ENCODE measurements around the gene ADCY5.

ADCY5 gene

GRCh38 chr3:123397921-123398785 is 50.7 kb downstream of the ADCY5 start:
- H3K27ac ChIP-seq = no peak overlapping the region
- TF ChIP-seq CTCF (conservative IDR thresholded peaks at IDR 0.05) (no peak), ZFX (IDR thresholded peaks at IDR 0.05) (no peak)

GRCh38 chr3:123397050-123397590 is 51.8 kb downstream of the ADCY5 start:
- TF ChIP-seq CTCF (conservative IDR thresholded peaks at IDR 0.05) = no peak
- no peak for TF ChIP-seq ZFX (IDR thresholded peaks at IDR 0.05)

GRCh38 chr3:123396171-123397049 is 52.5 kb downstream of the ADCY5 start:
- TF ChIP-seq ZFX (IDR thresholded peaks at IDR 0.05) (no peak), CTCF (conservative IDR thresholded peaks at IDR 0.05) (no peak)
- H3K27ac ChIP-seq = no peak overlapping the region

More at GRCh38 chr3:123397050-123397590, 51.8 kb downstream of the ADCY5 start:
- H3K27ac ChIP-seq = no peak overlapping the region

- TF ChIP-seq CTCF (conservative IDR thresholded peaks at IDR 0.05) (no peak), ZFX (IDR thresholded peaks at IDR 0.05) (no peak)
- no peak overlapping the region for H3K27ac ChIP-seq
Measured at GRCh38 chr3:123395235-123395634, 53.7 kb downstream of the ADCY5 start.

DNA sequence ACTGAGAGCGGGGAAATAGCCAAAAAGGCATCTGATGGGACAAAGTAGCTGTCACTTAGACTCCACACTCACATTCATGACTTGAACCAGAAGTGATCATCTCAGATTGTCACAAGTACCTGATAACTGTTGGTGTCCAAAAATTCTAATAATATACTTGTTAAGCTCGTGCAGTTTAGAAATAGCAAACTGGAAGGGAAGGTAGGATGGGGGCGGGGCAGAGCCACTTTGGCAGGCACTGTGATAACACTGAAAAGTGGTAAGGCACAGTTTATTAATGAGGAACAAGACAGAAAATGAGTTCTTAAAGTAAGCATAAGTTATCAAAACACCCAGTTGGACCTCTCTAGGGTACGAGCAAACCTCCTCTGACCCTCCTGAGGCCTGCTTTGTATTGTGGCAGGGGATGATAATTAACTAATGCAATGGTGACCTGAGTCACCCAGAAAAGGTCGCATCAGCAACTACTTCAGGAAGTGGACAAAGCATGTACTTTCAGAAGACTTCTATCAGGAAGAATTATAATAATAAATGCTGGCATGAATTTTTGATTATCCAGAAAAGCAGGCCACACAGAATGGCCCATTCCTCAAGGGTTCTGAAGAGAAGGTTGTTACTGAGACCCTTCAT is 54.4 kb downstream of the ADCY5 start:
- no peak overlapping the region for H3K27ac ChIP-seq
- TF ChIP-seq ZFX (IDR thresholded peaks at IDR 0.05) (no peak), CTCF (conservative IDR thresholded peaks at IDR 0.05) (no peak)

DNA sequence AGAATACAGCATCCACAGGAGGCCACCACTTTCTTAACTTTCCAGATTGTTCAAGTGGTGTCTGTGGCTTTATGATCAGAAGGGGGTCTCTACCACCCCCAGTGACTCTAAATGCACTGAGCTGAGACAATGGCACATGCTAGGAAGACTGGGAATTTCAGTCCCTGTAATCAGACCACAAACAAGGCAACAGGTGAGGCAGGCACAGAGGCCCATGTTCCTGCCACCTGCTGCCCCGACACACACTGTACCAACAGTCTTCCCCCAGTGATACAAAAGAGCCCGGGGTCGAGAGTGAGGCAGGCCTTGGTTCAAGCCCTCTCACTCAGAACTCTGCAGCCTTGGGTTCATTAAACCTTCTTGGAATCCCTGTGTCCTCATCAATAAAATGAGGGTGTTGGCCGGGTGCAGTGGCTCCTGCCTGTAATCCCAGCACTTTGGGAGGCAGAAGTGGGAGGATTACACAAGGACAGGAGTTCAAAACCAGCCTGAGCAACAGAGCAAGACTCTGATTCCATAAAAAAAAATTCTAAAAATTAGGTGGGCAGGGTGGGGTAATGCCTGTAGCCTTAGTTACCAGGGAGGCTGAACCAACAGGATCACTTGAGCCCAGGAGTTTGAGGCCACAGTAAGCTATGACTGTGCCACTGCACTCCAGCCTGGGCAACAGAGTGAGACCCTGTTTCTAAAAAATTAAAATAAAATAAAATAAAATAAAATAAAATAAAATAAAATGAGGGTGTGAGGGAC is 55.8 kb downstream of the ADCY5 start:
- no peak overlapping the region for H3K27ac ChIP-seq
- TF ChIP-seq CTCF (conservative IDR thresholded peaks at IDR 0.05) (no peak), ZFX (IDR thresholded peaks at IDR 0.05) (no peak)
